WTC11 (cell line): ENCODE data around the gene FGF21. TPM values are rescaled to one million over a fixed set of nuclear protein-coding genes. Genes with fewer than 3 reads are reported as not detected.

ENCODE experiments used
- ATAC-seq: fragments of 200-7000 bp; cut with Tn5 transposase; 2 replicates; pipeline ENCODE4 v1.10.0; 2021; ENCODE audit warnings: mild to moderate bottlenecking, moderate library complexity
- CTCF ChIA-PET: fragments of 300-600 bp; sonication (Branson Sonifier 250); formaldehyde crosslinking; loops from one replicate; lab custom pipeline; 2021; ENCODE audit warnings: antibody characterized with exemption; lab: Charles Lee
- POLR2A ChIA-PET: fragments of 350-600 bp; sonication (Branson Sonifier 250); formaldehyde crosslinking; loops from one replicate; lab custom pipeline; 2021; ENCODE audit warnings: antibody characterized with exemption; lab: Charles Lee
- DNase-seq: peaks from one replicate; pipeline ENCODE4 v3.0.0; 2021; ENCODE audit warnings: low spot score
- H3K27ac Mint-ChIP-seq: 2 replicates; pipeline ENCODE4 v1.8.0; 2021; ENCODE audit warnings: mixed read lengths
- H3K27me3 Mint-ChIP-seq: 2 replicates; pipeline ENCODE4 v1.8.0; 2021; ENCODE audit warnings: low read depth, mild to moderate bottlenecking, moderate library complexity, mixed read lengths
- H3K36me3 Mint-ChIP-seq: 2 replicates; pipeline ENCODE4 v1.8.0; 2021; ENCODE audit warnings: mixed read lengths
- H3K4me1 Mint-ChIP-seq: 2 replicates; pipeline ENCODE4 v1.8.0; 2022; ENCODE audit warnings: mixed read lengths
- H3K4me3 Mint-ChIP-seq: 2 replicates; pipeline ENCODE4 v1.8.0; 2021; ENCODE audit warnings: mild to moderate bottlenecking, moderate library complexity, mixed read lengths
- H3K9me3 Mint-ChIP-seq: 2 replicates; pipeline ENCODE4 v1.8.0; 2021; ENCODE audit warnings: mixed read lengths
- ATF1 ChIP-seq: sonication (generic); formaldehyde crosslinking; IDR thresholded peaks from 2 replicates; pipeline ENCODE4 v1.8.1; 2023; ENCODE audit warnings: mild to moderate bottlenecking, moderate library complexity, missing genetic modification reagents
- CREB1 ChIP-seq: sonication (generic); formaldehyde crosslinking; IDR thresholded peaks from 2 replicates; pipeline ENCODE4 v1.8.0; 2023; ENCODE audit warnings: mild to moderate bottlenecking, missing genetic modification reagents
- ELF4 ChIP-seq: sonication (generic); formaldehyde crosslinking; IDR thresholded peaks from 2 replicates; pipeline ENCODE4 v1.8.1; 2022; ENCODE audit warnings: low read depth, mild to moderate bottlenecking, moderate library complexity, missing genetic modification reagents
- FOXP4 ChIP-seq: sonication (generic); formaldehyde crosslinking; IDR thresholded peaks from 2 replicates; pipeline ENCODE4 v1.8.0; 2022; ENCODE audit warnings: mild to moderate bottlenecking, missing genetic modification reagents
- GABPB1 ChIP-seq: sonication (generic); formaldehyde crosslinking; IDR thresholded peaks from 2 replicates; pipeline ENCODE4 v1.8.1; 2023; ENCODE audit warnings: mild to moderate bottlenecking, missing genetic modification reagents
- HMGA2 ChIP-seq: fragments of 250-450 bp; sonication (Bioruptor Pico); IDR thresholded peaks from 2 replicates; pipeline ENCODE4 v1.4.0; 2021; ENCODE audit warnings: mild to moderate bottlenecking, moderate library complexity
- JUN ChIP-seq: sonication (generic); formaldehyde crosslinking; IDR thresholded peaks from 2 replicates; pipeline ENCODE4 v1.8.0; 2023; ENCODE audit warnings: mild to moderate bottlenecking, missing genetic modification reagents
- MAX ChIP-seq: sonication (generic); formaldehyde crosslinking; IDR thresholded peaks from 2 replicates; pipeline ENCODE4 v1.8.0; 2022; ENCODE audit warnings: mild to moderate bottlenecking, missing genetic modification reagents
- NFATC4 ChIP-seq: fragments of 250-450 bp; sonication (Bioruptor Pico); IDR thresholded peaks from 2 replicates; pipeline ENCODE4 v1.9.0; 2021; ENCODE audit warnings: mild to moderate bottlenecking
- NFE2L1 ChIP-seq: sonication (generic); formaldehyde crosslinking; IDR thresholded peaks from 2 replicates; pipeline ENCODE4 v1.8.1; 2023; ENCODE audit warnings: missing genetic modification reagents
- STAT6 ChIP-seq: sonication (generic); formaldehyde crosslinking; conservative IDR thresholded peaks from 2 replicates; pipeline ENCODE4 v1.8.1; 2023; ENCODE audit warnings: mild to moderate bottlenecking, low read depth, missing genetic modification reagents, moderate library complexity
- TEAD4 ChIP-seq: sonication (generic); formaldehyde crosslinking; IDR thresholded peaks from 2 replicates; pipeline ENCODE4 v1.8.0; 2022; ENCODE audit warnings: mild to moderate bottlenecking, missing genetic modification reagents
- ZNF138 ChIP-seq: sonication (generic); formaldehyde crosslinking; conservative IDR thresholded peaks from 2 replicates; pipeline ENCODE4 v1.8.1; 2022; ENCODE audit warnings: mild to moderate bottlenecking, moderate library complexity, missing genetic modification reagents
- total RNA-seq: library from RNA; stranded (reverse); gene quantifications from 3 replicates; pipeline ENCODE4 v1.2.3, GENCODE V29; 2021
- TF ChIP-seq, protein P1 (sequence below): fragments of 250-450 bp; sonication (Bioruptor Pico); conservative IDR thresholded peaks from 2 replicates; pipeline ENCODE4 v1.9.0; 2021; ENCODE audit warnings: mild to moderate bottlenecking
- TF ChIP-seq, protein P2 (sequence below): fragments of 250-450 bp; sonication (Bioruptor Pico); IDR thresholded peaks from 2 replicates; pipeline ENCODE4 v1.9.0; 2021; ENCODE audit warnings: mild to moderate bottlenecking
- TF ChIP-seq, protein P3 (sequence below): sonication (generic); formaldehyde crosslinking; IDR thresholded peaks from 2 replicates; pipeline ENCODE4 v1.8.1; 2022; ENCODE audit warnings: missing genetic modification reagents, borderline replicate concordance

FGF21 gene
- total RNA-seq, 1 experiment from 2014 or later, result 0.26 TPM

GRCh38 chr19:48718711-48719231 lies 36.6 kb upstream of the FGF21 start:
- H3K27me3 Mint-ChIP-seq, result no peaks in the 10 kb centered on the region; the same call in 1 of the 2 replicates
- ATAC-seq (no peak), DNase-seq (no peak)
- H3K36me3 Mint-ChIP-seq, result no peaks in the 10 kb centered on the region
- peaks cover 37% of the 10 kb centered on the region for H3K4me1 Mint-ChIP-seq
- H3K9me3 Mint-ChIP-seq, result no peaks in the 10 kb centered on the region
- 0 out of 2 replicates have a peak, but pooled peaks have one; percentile 46 for TF ChIP-seq GABPB1 (CRISPR knock-in tag)
- TF ChIP-seq, protein P1, sequence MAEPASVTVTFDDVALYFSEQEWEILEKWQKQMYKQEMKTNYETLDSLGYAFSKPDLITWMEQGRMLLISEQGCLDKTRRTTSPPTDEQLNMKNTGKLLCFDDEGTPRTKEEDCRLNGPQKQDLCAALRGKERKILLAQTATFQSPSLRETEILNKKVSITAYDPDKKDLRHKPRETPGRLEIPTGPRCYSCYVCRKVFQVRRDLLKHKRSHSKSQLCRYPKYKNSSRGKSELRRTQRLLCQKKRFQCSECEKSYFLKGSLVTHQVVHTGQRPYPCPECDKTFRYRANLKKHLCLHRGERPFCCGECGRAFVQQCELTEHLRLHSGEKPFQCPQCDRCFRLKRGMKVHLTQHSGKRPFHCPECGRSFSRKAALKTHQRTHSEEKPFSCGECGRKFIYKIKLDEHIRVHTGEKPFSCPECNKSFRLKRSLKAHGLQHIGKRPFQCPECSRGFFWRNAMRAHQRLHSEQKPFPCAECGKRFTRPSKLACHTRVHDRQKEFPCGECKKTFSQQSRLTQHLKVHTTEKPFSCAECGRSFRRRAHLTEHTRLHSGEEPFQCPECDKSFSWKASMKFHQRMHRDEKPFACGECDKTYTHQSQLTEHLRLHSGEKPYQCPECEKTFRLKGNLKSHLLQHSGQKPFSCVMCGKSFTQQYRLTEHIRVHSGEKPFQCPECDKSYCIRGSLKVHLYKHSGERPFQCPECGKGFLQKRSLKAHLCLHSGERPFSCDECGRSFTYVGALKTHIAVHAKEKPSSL (CRISPR knock-in tag), result no peak
- TF ChIP-seq, all 79 proteins: peak for 1
- H3K4me3 Mint-ChIP-seq, result peak overlapping the region; percentile 43
- CTCF ChIA-PET, result interaction anchor here (0.7 kb wide), 1 partner anchor 187 kb away, joined by 3 read pairs; no protein-coding TSS in a partner anchor
- peak overlapping the region; percentile 60; the same call in 1 of the 2 replicates for H3K27ac Mint-ChIP-seq
- POLR2A ChIA-PET, result no interaction called here

GRCh38 chr19:48719263-48720171 lies 35.8 kb upstream of the FGF21 start, which contains the start of gene MAMSTR:
Gene MAMSTR, minus strand, starts transcription at chr19:48719725. Its CDS starts 694 bp downstream, at chr19:48719031.
- Mint-ChIP-seq H3K4me1 (peaks cover 35% of the 10 kb centered on the region), H3K9me3 (no peaks in the 10 kb centered on the region), H3K4me3 (peak within 1 kb of the TSS; percentile 97), H3K27ac (peak within 1 kb of the TSS; percentile 60; the same call in 1 of the 2 replicates), H3K27me3 (no peaks in the 10 kb centered on the region; the same call in 1 of the 2 replicates), H3K36me3 (no peaks in the 10 kb centered on the region)
- ATAC-seq, result no peak
- DNase-seq, result no peak
- ChIA-PET CTCF (interaction anchor here (1.0 to 1.5 kb wide), 3 partner anchors 19 to 123 kb away, joined by 4 to 16 read pairs (median 4); no protein-coding TSS in a partner anchor), POLR2A (interaction anchor here (0.9 kb wide), 1 partner anchor 44 kb away, joined by 3 read pairs; no protein-coding TSS in a partner anchor)
- no peak for TF ChIP-seq MAX (CRISPR knock-in tag)
- TF ChIP-seq ELF4 (CRISPR knock-in tag), result no peak
- no peak for TF ChIP-seq CREB1
- TF ChIP-seq ATF1 (CRISPR knock-in tag), result no peak
- TF ChIP-seq STAT6 (CRISPR knock-in tag), result no peak
- no peak for TF ChIP-seq FOXP4 (CRISPR knock-in tag)
- TF ChIP-seq, protein P2, sequence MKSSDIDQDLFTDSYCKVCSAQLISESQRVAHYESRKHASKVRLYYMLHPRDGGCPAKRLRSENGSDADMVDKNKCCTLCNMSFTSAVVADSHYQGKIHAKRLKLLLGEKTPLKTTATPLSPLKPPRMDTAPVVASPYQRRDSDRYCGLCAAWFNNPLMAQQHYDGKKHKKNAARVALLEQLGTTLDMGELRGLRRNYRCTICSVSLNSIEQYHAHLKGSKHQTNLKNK (CRISPR knock-in tag), result no peak

DNA sequence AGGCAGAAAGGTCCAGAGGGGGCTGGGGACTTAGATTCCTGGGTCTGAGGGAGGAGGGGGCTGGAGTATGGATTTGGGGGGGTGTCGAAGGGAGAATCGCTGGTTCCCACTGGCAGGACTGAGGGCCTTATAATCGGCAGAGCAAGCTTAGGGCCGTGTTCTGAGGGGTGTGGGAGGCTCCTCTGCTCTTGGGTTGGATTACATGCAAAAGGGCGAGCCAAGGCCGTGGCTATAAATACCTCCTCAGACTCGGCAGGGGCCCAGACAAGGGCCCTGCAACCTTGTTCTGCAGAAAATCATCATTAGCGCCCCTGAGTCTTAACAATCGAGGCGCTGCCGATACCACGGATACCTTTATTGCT lies 35.1 kb upstream of the FGF21 start:
- POLR2A ChIA-PET, result interaction anchor here (0.9 to 1.0 kb wide), 2 partner anchors 19 to 45 kb away, joined by 3 to 4 read pairs; no protein-coding TSS in a partner anchor
- DNase-seq, result no peak
- peak overlapping the region; percentile 97 for H3K4me3 Mint-ChIP-seq
- no peaks in the 10 kb centered on the region for H3K27me3 Mint-ChIP-seq
- TF ChIP-seq NFE2L1 (CRISPR knock-in tag), result no peak
- no peak for TF ChIP-seq HMGA2
- TF ChIP-seq, protein P3, sequence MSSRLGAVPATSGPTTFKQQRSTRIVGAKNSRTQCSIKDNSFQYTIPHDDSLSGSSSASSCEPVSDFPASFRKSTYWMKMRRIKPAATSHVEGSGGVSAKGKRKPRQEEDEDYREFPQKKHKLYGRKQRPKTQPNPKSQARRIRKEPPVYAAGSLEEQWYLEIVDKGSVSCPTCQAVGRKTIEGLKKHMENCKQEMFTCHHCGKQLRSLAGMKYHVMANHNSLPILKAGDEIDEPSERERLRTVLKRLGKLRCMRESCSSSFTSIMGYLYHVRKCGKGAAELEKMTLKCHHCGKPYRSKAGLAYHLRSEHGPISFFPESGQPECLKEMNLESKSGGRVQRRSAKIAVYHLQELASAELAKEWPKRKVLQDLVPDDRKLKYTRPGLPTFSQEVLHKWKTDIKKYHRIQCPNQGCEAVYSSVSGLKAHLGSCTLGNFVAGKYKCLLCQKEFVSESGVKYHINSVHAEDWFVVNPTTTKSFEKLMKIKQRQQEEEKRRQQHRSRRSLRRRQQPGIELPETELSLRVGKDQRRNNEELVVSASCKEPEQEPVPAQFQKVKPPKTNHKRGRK, result no peak
- TF ChIP-seq, protein P2 (CRISPR knock-in tag), result no peak
- TF ChIP-seq JUN (CRISPR knock-in tag), result no peak
- TF ChIP-seq ZNF138, result no peak
- TF ChIP-seq NFATC4, result no peak
- TF ChIP-seq TEAD4 (CRISPR knock-in tag), result no peak
- TF ChIP-seq, all 79 proteins: peak for 0
- Mint-ChIP-seq H3K27ac (no peak overlapping the region), H3K4me1 (peaks cover 33% of the 10 kb centered on the region), H3K36me3 (no peaks in the 10 kb centered on the region; the same call in 1 of the 2 replicates), H3K9me3 (no peaks in the 10 kb centered on the region; the same call in 1 of the 2 replicates)
- ATAC-seq, result no peak
- CTCF ChIA-PET, result interaction anchor here (0.7 to 1.5 kb wide), 8 partner anchors 8 to 122 kb away, joined by 3 to 16 read pairs (median 4); no protein-coding TSS in a partner anchor
